Activated CD4-positive, alpha-beta T cell treated with anti-CD3 and anti-CD28 coated beads for 48 hours (primary cell): ENCODE data around the gene RPS6KA4.
"Not testable (repeated sequence)": the region's sequence is repeated elsewhere in the genome, so short reads cannot be mapped to it uniquely, and the experiment has no call there.

ENCODE experiments used
- DNase-seq: peaks from one replicate; pipeline ENCODE4 v3.0.0-alpha.2; 2020

The RPS6KA4 gene

GRCh38 chr11:64391839-64392238, 32.9 kb downstream of the RPS6KA4 start:
- DNase-seq: no peak

- no peak for DNase-seq
Measured at GRCh38 chr11:64395545-64396078, 36.6 kb downstream of the RPS6KA4 start.

DNA sequence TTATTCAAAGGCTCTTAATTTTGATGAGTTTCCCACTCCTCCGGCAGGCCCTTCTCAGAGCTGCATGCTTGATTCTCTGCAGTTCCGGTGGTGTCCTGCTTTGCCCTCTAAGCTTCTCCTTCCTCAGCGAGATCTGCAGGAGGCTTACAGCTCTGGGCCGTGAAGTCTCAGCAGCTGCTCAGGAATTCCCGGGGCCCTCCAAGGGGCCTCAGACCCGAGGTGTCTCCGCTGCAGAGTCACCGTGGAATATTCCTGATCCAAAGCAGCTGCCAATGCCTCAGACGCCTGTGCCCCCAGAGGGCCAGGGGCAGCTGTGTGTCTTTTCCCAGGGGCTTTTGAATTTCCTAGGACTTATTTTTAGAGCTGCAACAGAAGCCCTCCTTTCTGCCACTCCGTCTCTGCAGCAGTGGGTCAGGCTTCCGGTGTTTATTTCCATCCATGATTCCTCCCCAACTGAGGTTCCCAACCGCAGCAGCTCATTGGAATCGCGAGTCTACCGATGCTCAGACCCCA, 37.2 kb downstream of the RPS6KA4 start:
- DNase-seq: no peak

DNA sequence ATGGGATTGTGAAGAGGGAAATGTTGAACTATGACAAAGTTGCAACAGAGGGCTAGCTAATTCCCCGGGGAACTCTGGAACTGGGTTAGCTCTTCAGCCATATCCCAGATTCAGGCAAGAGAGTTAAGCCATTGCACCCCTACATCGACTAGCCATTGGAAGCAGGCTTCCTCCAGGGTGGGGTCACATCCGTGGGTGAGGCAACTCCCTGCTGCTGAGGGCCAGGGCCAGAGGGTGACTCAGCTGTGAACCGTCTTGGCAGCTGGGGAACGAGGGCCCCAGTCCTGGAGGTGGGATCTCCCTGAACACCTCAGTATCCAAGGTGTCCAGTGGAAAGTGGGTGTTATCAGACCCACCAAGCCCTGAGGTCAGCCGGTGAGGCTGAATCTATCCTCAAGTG, 41.1 kb downstream of the RPS6KA4 start:
- no peak for DNase-seq

DNA sequence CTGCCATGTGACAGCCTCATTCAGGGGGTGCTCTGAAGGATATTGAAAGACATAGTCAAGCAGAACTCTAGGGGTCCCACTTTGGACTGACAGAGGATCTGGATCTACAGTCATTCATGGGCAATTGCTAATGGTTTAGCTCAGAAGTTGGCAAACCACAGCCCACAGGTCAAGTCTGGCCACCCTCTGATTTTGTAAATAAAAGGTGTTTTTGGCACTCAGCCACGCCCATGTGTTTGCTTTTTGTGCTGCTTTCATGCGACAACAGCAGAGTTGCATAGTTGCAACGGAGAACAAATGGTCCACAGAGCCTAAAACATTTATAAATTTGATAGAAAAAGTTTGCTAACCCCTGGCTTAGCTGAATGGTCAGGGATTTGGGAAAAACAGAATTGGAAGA, 41.7 kb downstream of the RPS6KA4 start:
- no peak for DNase-seq

DNA sequence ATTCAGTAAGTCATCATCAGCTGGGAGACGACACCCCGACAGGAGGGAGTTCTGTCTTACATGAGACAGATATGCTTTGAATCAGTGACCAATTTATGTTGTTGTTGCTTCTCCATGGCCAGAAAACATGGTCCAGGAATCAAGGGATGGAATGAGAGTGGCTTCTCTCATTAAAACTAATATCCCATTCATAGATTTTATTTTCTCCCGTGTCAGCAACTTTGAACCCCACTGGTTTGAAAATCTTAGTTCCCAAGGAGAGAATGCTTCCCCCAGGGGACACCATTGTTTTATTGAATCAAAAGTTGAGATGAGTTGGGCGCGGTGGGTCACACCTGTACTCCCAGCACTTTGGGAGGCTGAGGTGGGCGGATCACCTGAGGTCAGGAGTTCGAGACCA, 42.8 kb downstream of the RPS6KA4 start:
- no peak for DNase-seq

DNA sequence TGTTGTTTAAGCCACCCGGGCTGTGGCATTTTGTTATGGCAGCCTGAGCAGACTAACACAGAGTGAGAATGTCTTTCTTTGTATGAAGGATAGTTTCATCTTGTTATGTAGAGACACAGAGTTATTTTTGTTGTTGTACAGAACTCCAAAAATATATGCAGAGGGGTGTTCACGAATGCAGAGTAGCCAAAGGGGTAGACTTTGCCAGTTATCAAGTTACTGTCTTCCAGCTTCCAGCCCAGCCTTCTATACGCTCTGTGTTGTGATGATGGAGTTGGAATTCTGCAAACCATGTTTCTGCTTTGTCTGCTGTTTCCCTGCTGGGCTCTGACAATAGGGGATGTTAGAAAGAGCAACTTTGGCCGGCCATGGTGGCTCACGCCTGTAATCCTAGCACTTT, 44.1 kb downstream of the RPS6KA4 start:
- DNase-seq: no peak

GRCh38 chr11:64406221-64406946, 47.4 kb downstream of the RPS6KA4 start:
- DNase-seq: no peak

DNA sequence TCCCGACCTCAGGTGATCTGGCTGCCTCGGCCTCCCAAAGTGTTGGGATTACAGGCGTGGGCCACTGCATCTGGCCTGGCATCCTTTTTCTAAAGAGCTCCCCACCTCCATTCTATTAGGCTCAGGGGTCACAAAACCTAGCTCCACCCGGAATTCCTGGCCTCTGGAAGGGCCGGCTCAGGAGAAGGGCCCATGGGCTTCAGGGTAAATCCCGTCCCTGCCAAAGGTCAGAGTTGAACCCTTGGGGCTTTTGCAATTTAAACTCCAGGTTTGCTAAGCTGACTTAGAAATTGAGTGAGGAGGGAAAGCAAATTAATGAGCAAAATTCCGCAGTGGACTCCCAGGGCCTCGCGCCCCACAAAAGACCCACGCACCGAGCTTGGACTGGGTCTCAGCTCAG, 48.3 kb downstream of the RPS6KA4 start:
- DNase-seq: no peak

- DNase-seq: no peak
Measured at GRCh38 chr11:64407630-64408029, 48.7 kb downstream of the RPS6KA4 start.

DNA sequence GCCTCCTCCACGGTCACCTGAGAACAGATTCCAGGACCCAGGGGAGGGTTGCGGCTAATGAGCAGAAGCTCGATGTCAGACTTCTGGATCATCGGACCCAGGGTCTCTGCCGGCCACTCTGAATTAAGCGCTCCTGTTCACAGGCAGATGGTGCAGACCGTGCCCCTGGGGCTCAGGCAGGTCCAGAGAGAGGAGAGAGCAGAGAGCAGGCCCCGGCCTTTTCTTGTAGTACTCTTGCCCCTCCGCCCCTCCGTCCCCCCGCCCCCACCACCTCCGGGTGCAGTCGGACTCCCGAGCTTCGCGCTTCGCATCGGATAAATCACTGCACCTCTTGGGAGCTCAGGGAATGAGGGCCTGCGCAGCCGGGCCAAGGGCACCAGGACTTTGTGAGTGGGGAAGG, 50.3 kb downstream of the RPS6KA4 start:
- no peak for DNase-seq

DNA sequence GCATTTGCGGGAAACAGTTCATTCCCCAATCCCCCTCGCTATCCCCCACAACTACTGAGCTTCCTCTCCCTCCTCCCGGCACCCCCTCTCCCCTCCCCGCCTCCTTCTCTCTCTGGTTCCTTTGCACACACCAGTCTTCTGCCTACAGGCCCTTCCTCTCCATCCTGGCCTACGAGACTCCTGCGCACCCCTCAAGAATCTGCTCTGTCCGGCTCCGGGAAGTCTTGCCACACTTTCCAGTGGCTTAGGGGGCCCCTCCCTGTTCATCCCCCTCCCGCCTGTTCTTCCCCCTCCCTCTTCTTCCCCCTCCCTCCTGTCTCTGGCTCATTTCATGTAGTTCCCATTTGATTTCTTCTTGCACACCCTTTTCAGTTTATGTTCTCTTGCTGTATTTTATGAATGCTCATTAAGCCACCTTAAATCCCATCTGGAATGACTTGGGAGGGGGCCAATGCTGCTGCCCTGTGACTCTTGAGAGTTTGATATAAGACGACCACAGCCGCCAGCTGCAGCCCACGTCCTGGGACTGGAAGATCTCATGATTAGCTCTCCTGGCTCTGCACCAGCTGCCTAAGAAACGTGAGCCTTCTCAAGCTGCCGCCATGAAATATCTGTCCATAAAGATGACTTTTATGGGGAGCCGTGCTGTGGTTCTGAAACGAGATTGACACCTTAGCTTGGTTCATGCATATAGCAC, 50.9 kb downstream of the RPS6KA4 start:
- DNase-seq: no peak

DNA sequence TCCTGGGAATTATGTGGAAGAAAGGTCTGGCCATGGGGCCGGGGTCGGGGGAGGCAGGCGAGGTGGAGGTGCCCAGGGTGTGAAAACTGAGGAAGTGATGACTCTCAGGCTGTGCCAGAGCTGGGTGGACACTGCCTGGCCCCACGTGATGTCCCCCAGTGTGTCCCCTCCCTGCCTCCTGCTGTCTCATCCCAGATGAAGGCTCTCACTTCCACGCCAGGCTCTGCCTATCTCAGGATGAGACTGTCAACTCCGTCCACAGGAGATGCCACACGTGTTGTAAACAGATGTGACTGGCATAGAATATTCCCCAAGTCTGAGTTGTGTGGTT, 51.4 kb downstream of the RPS6KA4 start:
- DNase-seq: no peak

DNA sequence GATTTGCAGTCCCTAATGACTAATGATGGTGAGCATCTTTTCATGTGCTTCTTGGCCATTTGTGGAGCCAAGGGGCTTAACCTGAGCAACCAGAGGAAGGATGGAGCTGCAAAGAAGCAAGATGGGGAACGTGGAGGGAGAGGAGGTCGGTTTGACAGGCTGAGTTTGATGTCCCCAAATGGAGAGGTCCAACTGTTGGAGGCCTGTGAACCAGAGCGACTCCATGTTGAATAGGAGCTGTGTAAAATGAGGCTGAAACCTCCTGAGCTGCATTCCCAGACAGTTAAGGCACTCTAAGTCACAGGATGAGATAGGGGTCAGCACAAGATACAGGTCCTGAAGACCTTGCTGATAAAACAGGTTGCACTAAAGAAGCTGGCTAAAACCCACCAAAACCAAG, 54.5 kb downstream of the RPS6KA4 start:
- no peak for DNase-seq

DNA sequence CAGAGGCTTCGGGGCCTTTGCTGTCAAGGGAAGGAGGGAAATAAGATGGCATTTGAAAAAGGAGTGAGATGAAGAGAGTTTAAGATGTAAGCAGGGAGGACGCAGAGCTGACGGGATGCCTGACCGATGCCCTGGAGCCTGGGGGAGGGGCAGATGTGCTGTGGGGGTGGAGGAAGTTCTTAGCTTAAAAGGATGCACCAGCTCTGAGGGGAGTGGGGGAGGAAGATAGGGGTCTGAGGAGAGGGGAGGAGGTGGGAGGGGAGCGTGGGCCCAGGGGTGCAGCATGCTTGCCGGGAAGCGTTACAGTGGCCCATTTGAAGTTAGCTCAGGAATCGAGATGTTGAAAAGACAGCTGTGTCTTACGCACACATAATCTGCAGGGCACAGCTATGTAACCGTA, 56.3 kb downstream of the RPS6KA4 start:
- no peak for DNase-seq

GRCh38 chr11:64415996-64416728, 57.2 kb downstream of the RPS6KA4 start:
- DNase-seq: peak; percentile 9

GRCh38 chr11:64418233-64418632, 59.3 kb downstream of the RPS6KA4 start:
- DNase-seq: not testable (repeated sequence)

DNA sequence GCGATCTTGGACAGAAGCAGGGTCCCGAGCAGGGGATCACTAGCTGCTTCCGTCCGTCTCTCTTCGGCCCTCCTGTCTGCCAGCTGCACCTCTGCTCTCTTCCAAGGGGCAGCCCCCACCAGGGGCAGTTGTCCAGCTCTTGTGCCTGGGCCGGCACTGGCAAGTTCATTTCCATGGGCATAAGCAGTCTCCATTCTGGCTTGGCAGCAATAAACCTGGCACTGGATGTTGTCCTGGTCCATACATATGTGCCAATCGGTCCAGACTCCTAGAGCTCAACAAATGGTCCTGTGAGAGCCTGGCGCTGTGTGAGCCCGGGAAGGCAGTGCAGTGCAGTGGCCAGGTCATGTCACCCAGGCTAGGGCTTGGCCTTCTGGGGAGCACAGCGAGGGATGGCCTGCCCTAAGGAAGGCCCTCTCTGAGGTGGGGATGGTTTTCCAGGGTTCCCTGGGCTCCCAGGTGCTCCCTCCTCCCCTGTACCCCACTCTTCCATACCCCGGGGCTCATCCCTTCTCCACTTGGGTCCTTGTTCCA, 60.4 kb downstream of the RPS6KA4 start:
- no peak for DNase-seq

GRCh38 chr11:64419818-64420485, 61.0 kb downstream of the RPS6KA4 start:
- no peak for DNase-seq
